ENCODE data around the gene RNF43.
"Not testable (repeated sequence)": the region's sequence is repeated elsewhere in the genome, so short reads cannot be mapped to it uniquely, and the experiment has no call there.

RNF43 gene

DNA sequence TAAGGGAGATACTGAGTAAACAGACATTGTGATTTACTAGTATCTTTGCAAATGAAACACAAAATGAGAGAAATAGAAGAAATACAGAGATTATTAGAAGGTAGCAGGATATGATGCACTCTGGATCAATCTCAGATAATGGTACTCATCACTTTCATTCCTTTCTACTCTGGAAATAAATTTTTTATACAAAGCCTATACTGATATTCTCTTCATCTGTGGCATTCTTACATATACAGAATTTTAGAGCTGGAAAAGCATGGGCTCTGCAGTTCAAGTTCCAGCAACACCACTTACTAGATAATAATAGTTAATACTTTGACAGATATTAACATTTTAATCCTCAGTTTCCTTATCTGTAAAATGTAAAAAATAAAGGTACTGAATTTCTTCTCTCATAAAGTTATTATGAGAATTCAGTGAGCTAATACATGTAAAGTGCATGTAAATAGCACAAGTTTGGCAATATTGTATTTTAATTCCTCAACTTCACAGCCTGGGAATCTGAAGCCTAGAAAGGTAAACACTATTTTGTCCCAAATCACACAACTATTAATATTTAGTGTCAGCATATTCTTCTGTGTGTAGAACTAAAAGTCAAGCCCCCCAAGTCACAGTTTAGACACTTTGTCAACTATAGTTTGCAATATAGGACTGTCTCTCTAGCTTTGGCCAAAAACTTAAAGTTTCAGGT, 6.5 kb downstream of the RNF43 start:
- DNase-seq (ENCODE audit: low read depth in 4 of 4, low spot score in 1 of 4) = no peak

- no peak for DNase-seq (ENCODE audit: low read depth in 4 of 4, low spot score in 1 of 4)
Observed at GRCh38 chr17:58409432-58409831, 7.9 kb downstream of the RNF43 start.

DNA sequence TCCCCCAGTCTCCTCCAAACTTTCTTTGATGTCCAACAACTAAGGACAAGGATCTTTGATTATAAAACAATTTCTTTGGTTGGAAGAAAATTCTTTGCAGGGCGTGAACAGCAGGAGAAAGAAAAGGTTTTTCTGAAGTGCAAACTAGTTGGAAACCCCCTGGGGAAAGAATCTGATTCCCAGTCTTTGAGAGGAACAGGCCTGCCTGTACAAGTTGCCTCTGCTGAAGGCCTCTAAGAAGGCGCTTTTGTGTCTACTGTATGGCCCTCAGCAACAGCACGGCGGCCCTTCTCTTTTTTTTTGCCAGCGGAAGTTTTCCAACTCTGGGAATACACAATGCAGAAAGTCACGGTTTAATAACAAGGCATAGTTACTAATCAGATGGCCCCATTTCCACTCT, 14.0 kb downstream of the RNF43 start:
- DNase-seq (ENCODE audit: low read depth in 4 of 4, low spot score in 1 of 4) = no peak

DNA sequence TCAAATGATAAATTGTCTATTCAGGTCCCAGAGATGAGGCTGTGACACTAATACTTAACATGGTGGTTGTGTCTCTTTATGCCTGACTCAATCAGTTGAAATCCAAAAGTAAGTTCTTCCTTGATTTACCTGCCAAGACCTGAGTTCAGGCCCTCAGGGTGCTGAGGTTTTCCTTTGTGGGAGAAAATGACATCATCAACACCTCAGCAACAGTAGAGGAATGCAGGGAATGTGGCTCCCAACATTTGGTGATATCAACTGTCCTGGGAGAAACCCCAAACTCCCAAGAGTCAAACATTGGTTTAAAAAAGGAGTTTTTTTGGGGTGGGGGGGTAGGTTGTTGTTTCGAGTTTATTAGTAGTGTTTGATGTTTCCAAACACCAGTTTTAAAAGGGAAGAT, 14.7 kb downstream of the RNF43 start:
- no peak for DNase-seq (ENCODE audit: low read depth in 4 of 4, low spot score in 1 of 4)

DNA sequence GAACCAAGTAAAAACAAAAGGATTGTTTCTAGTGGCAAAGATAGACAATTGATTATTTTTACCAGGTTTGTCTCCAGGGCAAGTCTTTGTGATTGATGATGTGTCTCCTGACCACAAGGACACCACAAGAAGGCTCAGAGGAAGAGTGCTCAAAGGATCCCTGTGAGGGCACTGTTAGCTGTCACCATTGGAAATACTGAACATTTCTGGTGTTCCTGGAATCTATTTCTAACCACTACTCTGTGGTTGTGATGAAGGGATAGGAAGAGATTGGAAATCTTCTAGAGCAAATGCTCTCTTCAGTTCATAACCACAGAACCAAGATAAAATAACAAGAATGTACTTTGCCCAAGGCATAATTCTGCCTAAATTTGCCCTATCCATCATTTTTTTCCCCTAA, 15.3 kb downstream of the RNF43 start:
- no peak for DNase-seq (ENCODE audit: low read depth in 4 of 4, low spot score in 1 of 4)

DNA sequence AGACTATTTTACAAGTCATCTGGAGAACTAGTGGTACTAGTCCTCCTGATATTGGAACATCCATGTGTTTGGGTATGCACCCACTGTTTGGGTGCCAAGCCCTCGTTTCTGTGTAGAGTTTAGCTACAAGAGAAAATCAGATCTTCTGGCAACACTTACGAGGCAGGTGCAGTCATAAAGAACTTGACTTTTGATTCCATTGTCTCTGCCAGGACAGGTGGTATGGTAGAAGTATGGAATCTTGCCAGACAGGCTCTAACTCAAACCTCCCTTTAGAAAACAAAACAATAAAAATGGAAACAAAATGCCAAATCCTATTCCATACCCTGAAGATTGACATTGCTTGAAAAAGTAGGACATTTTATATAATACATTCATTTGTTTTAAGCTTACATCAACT, 16.0 kb downstream of the RNF43 start:
- DNase-seq (ENCODE audit: low read depth in 4 of 4, low spot score in 1 of 4) = no peak

- DNase-seq (ENCODE audit: low read depth in 4 of 4, low spot score in 1 of 4) = no peak
Observed at GRCh38 chr17:58400826-58401225, 16.5 kb downstream of the RNF43 start.

DNA sequence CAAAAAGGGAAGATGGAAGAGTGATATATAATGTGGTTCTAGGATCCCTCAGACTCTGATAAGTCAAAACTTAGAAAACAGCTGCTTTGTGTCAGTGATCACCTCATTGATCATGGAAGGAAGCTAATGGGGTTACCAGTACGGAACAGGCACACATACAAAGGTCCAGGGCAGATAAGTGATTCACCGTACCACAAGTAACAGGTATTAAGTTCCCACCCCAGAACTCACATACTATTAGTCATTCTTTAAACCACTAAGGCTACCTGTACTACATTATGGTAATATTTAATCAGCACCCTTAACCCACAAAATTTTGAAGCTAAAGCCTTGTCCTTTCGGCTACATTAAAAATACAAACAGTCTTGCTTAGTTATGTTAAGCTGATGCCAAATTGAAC, 17.4 kb downstream of the RNF43 start:
- DNase-seq (ENCODE audit: low read depth in 4 of 4, low spot score in 1 of 4) = no peak

DNA sequence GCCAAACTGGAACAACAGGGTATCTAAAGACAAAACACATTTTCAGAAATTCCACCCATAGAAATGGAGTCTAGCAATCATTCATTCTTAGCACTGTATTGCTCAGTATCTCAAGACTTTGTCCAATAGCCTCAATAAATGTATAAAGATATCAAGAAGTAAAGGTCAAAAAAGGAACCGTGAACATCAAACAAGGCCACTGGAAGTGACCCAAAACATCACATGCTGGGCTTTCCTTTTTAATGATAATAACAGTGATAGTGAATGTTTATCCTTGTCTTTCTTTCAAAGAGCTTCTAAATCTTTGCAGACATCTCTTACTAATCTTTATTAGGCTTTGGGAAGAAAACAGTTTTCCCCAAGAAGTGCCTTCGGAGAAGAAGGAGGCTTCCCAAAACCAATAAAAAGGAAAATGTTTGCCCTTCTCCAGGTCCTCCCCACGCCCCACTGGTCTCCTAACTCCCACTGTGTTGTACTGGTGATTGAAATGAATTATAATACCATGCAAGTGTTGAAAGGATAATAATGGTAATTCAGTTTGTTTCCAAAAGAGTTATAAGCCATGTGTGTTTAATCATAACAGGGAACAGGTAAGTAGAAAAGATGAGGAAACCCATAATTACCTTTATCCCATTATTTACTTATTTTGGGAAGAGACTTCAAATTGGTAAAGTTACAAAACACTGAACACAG, 18.6 kb downstream of the RNF43 start:
- no peak for DNase-seq (ENCODE audit: low read depth in 4 of 4, low spot score in 1 of 4)

GRCh38 chr17:58397421-58397820, 19.9 kb downstream of the RNF43 start:
- DNase-seq (ENCODE audit: low read depth in 4 of 4, low spot score in 1 of 4) = not testable (repeated sequence)

DNA sequence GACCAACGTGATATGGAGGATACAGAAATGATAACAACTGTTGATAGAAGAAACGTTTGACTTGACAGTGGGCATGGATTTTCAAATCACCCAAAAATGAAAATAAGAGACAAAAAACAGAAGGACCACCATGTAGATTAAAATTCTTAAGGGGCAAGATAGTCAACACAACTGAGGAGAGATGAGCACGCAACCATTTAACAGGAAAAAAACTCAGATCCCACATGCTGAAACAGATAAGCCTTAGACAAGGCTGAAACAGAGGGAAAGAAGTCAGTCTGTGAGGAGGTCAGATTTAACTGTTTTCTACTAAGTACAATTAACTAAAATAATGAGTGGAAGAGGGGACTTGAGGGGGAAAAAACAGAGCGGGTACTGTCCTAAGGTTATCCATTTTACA, 21.2 kb downstream of the RNF43 start:
- DNase-seq (ENCODE audit: low read depth in 4 of 4, low spot score in 1 of 4) = no peak

DNA sequence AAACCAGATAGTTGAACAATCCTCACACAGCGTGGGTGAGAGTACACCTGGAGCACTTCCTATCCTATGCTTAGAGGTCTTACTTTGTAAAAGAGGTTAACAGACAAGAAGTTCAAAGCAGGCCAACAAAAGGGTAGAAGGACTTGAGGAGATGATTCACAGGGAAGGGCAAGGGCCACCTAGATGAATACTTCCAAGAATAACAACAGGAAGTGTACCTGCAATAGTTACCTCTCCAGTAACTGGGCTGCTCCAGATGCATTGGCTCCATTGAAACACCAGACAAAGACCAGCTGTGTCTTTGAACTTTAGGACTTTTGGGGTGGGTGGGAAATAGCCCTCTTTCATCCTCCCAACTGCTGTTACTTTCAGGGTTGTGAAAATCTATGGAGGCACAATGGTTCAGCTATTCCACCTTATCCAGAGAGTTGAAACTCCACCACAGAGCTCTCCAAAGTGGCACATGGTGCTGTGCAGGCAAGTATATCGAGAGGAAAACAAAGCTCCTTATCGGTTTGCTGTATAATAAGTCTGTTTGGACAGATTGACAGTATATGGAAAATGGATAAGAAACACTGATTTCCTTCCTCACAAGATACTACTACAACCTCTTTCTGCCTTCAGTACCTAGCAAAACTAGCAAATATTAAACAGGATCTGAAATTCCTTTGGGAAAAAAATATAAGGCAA, 22.7 kb downstream of the RNF43 start:
- DNase-seq (ENCODE audit: low read depth in 4 of 4, low spot score in 1 of 4) = no peak

- DNase-seq (ENCODE audit: low read depth in 4 of 4, low spot score in 1 of 4) = no peak
Observed at GRCh38 chr17:58391302-58391984, 25.9 kb downstream of the RNF43 start.

GRCh38 chr17:58390884-58391283, 26.4 kb downstream of the RNF43 start:
- no peak for DNase-seq (ENCODE audit: low read depth in 4 of 4, low spot score in 1 of 4)

DNA sequence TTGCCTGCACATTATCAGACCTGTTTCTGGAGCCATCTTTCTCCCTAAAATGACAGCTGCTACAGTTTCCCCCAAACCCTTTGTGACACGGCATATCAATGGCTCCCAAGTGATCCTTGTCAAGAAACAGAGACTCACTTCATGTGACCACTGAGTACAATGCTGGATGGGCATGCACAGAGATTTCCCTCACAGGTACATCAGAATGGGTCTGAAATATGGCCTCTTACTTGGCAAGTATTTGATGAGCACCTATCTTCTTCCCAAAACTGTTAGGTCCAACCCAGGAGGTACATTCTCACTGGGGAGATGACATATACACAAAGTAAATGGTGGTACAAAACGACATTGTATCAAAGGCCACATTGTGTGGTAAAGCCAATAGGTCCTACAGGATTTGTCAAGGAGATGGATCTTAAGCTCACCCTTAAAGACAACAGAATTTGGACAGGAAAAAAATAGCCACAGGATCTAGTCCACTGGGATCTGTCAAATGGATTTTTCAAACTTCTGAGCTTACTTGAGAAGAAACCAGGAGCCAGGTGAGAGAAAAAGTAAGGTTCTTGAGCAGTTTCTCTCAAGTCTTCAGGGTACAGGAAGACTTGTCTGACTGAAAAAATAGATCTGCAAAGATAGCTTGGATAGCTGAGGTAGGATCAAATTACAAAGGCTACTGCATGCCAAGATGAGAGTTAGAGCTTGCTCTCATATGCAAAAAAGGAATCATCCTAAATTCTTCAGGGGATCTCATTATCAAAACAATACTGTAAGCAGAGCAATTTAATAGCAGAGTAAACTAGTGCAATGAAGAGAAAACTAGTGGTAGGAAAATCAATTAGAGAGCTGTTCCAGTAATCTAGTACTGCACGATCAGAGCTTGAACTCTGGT, 28.8 kb downstream of the RNF43 start:
- no peak for DNase-seq (ENCODE audit: low read depth in 4 of 4, low spot score in 1 of 4)

GRCh38 chr17:58387834-58388233, 29.5 kb downstream of the RNF43 start:
- no peak for DNase-seq (ENCODE audit: low read depth in 4 of 4, low spot score in 1 of 4)

DNA sequence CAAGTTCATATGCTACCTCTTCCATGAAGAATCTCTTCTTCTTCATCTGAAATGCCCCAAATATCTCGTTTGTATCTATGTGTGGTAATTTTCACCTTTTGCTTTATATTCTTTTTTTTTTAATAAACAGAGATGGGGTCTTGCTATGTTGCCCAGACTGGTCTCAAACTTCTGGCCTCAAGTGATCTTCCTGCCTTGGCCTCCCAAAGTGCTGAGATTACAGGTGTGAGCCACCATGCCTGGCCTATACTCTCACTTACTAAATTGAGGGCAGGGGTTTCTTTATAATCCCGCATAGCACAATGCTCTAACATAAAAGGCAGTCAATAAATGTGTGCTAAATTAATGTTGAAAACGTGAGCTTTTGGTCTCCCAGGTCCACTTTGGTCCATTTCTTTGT, 30.6 kb downstream of the RNF43 start:
- no peak for DNase-seq (ENCODE audit: low read depth in 4 of 4, low spot score in 1 of 4)

- no peak for DNase-seq (ENCODE audit: low read depth in 4 of 4, low spot score in 1 of 4)
Observed at GRCh38 chr17:58385359-58385899, 31.9 kb downstream of the RNF43 start.

GRCh38 chr17:58384897-58385296, 32.4 kb downstream of the RNF43 start:
- DNase-seq (ENCODE audit: low read depth in 4 of 4, low spot score in 1 of 4) = no peak

DNA sequence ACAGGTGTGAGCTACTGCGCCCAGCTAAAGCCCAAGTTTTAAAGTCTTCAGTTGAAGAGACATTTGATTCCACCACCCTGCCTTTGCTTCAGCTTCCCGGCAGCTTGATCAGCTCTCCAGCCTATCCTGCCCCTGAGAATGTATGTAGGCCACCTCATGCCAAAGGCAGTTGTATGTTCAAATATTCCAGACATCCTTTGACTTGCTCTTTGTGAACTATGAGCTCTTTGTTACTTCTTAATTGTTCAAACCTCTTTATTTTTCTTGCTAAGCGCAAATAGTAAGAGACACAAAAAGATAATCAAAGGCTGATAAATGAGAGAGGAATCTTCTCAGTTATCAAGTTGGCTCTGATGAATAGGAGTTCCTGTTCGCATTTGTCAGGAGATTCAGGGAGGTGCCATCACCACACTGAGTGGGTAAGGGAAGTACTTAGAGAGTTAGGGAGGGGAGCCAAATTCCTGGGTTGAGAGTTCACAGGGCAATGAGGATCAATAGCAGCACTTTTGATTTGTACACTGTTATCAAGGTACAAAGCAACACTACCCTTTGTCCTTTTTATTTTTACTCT, 33.4 kb downstream of the RNF43 start:
- no peak for DNase-seq (ENCODE audit: low read depth in 4 of 4, low spot score in 1 of 4)
